ENCODE data around the gene AQP11. TPM values are rescaled to one million over a fixed set of nuclear protein-coding genes. Genes with fewer than 3 reads are reported as not detected.

Gene AQP11
- total RNA-seq, 2 donors from 2014 or later: 1.7 to 2.6 TPM

- H3K36me3 ChIP-seq (ENCODE audit: control insufficient read depth, insufficient read depth, low read length): peaks cover 64% of the 10 kb centered on the region
- H3K27me3 Mint-ChIP-seq (ENCODE audit: insufficient read depth): no peaks in the 10 kb centered on the region
- 92% methylated on average over 1 of the region's 1 CpG; no CpG with 5 or more reads in 1 of the 2 experiments for WGBS, 2 experiments (ENCODE audit: insufficient coverage in 1 of 2, insufficient read length in 1 of 2)
Measured at GRCh38 chr11:77609234-77609633, 19.5 kb downstream of the AQP11 start.

GRCh38 chr11:77611921-77612320 is 22.2 kb downstream of the AQP11 start:
- Histone ChIP-seq H3K9ac (ENCODE audit: extremely low read depth, low read length, poor library complexity, severe bottlenecking) (no peak overlapping the region), H3K4me3 (ENCODE audit: low read length) (no peak overlapping the region), H3K9me3 (ENCODE audit: control insufficient read depth, low read length) (no peaks in the 10 kb centered on the region), H3K4me1 (ENCODE audit: control insufficient read depth, insufficient read depth, low read length) (no peaks in the 10 kb centered on the region), H3K36me3 (ENCODE audit: control insufficient read depth, insufficient read depth, low read length) (peaks cover 76% of the 10 kb centered on the region), H3K27ac (ENCODE audit: low read depth, low read length) (no peak overlapping the region), H3K27me3 (ENCODE audit: control insufficient read depth, insufficient read depth, low read length, poor library complexity, severe bottlenecking) (no peaks in the 10 kb centered on the region)
- Mint-ChIP-seq H3K27ac (no peak overlapping the region), H3K36me3 (ENCODE audit: low read depth) (peaks cover 48% of the 10 kb centered on the region), H3K9me3 (no peaks in the 10 kb centered on the region), H3K27me3 (ENCODE audit: insufficient read depth) (no peaks in the 10 kb centered on the region), H3K4me3 (no peak overlapping the region), H3K4me1 (no peaks in the 10 kb centered on the region)
- no peak for TF ChIP-seq CTCF (conservative IDR thresholded peaks at IDR 0.05)
- DNase-seq: no peak

More at GRCh38 chr11:77609234-77609633, 19.5 kb downstream of the AQP11 start:
- H3K27ac Mint-ChIP-seq: no peak overlapping the region
- Histone ChIP-seq H3K27ac (ENCODE audit: low read depth, low read length) (no peak overlapping the region), H3K4me3 (ENCODE audit: low read length) (no peak overlapping the region), H3K27me3 (ENCODE audit: control insufficient read depth, insufficient read depth, low read length, poor library complexity, severe bottlenecking) (no peaks in the 10 kb centered on the region), H3K9me3 (ENCODE audit: control insufficient read depth, low read length) (no peaks in the 10 kb centered on the region), H3K4me1 (ENCODE audit: control insufficient read depth, insufficient read depth, low read length) (no peaks in the 10 kb centered on the region), H3K9ac (ENCODE audit: extremely low read depth, low read length, poor library complexity, severe bottlenecking) (no peak overlapping the region)
- no peak overlapping the region for H3K4me3 Mint-ChIP-seq
- no peak for DNase-seq
- TF ChIP-seq CTCF (conservative IDR thresholded peaks at IDR 0.05): no peak
- peaks cover 39% of the 10 kb centered on the region for H3K36me3 Mint-ChIP-seq (ENCODE audit: low read depth)
- H3K4me1 Mint-ChIP-seq: no peaks in the 10 kb centered on the region
- H3K9me3 Mint-ChIP-seq: no peaks in the 10 kb centered on the region

GRCh38 chr11:77617892-77618291 is 28.1 kb downstream of the AQP11 start:
- Histone ChIP-seq H3K4me3 (ENCODE audit: low read length) (no peak overlapping the region), H3K27ac (ENCODE audit: low read depth, low read length) (no peak overlapping the region), H3K36me3 (ENCODE audit: control insufficient read depth, insufficient read depth, low read length) (peaks cover 76% of the 10 kb centered on the region), H3K27me3 (ENCODE audit: control insufficient read depth, insufficient read depth, low read length, poor library complexity, severe bottlenecking) (no peaks in the 10 kb centered on the region), H3K9ac (ENCODE audit: extremely low read depth, low read length, poor library complexity, severe bottlenecking) (no peak overlapping the region), H3K9me3 (ENCODE audit: control insufficient read depth, low read length) (no peaks in the 10 kb centered on the region), H3K4me1 (ENCODE audit: control insufficient read depth, insufficient read depth, low read length) (no peaks in the 10 kb centered on the region)
- no peaks in the 10 kb centered on the region for H3K27me3 Mint-ChIP-seq (ENCODE audit: insufficient read depth)
- no peak overlapping the region for H3K27ac Mint-ChIP-seq
- DNase-seq: no peak
- no peak for TF ChIP-seq CTCF (conservative IDR thresholded peaks at IDR 0.05)
- no peak overlapping the region for H3K4me3 Mint-ChIP-seq
- peaks cover 59% of the 10 kb centered on the region for H3K36me3 Mint-ChIP-seq (ENCODE audit: low read depth)
- H3K4me1 Mint-ChIP-seq: no peaks in the 10 kb centered on the region
- no peaks in the 10 kb centered on the region for H3K9me3 Mint-ChIP-seq
- WGBS, 2 experiments (ENCODE audit: insufficient coverage in 1 of 2, insufficient read length in 1 of 2): 76 to 88% methylated on average over 1 to 2 of the region's 3 CpGs
